IMR-90 (cell line): ENCODE data around the gene IKZF3. TPM values are rescaled to one million over a fixed set of nuclear protein-coding genes. Genes with fewer than 3 reads are reported as not detected.

Experiments
- ATAC-seq: fragments of 200-7000 bp; cut with Tn5 transposase; 2 replicates; pipeline ENCODE4 v1.9.1; 2020; ENCODE audit warnings: low read depth, mild to moderate bottlenecking, moderate library complexity
- BruUV-seq: library from RNA; stranded (reverse); fragments of 400-500 nt; replicated peaks from 2 replicates; lab custom pipeline; 2021; lab: Mats Ljungman, UMichigan
- CTCF ChIA-PET: fragments of 300-600 bp; formaldehyde crosslinking; extraction: SDS; loops from one replicate; lab custom pipeline; 2021; ENCODE audit warnings: antibody characterized with exemption; lab: Yijun Ruan, JAX
- POLR2A ChIA-PET: fragments of 300-600 bp; sonication (Branson Sonifier 250); formaldehyde crosslinking; loops from one replicate; lab custom pipeline; 2022; ENCODE audit warnings: antibody characterized with exemption; ENCODE audit not compliant: unreplicated experiment; lab: Charles Lee
- DNase-seq: peaks from one replicate; pipeline ENCODE4 v3.0.0; 2013
- H2AFZ ChIP-seq: replicated peaks from 2 replicates; pipeline ENCODE3; 2013; ENCODE audit warnings: low read length, mild to moderate bottlenecking; ENCODE audit not compliant: poor library complexity
- H2AK5ac ChIP-seq: 2 replicates; pipeline ENCODE4 v1.6.1; 2013; ENCODE audit warnings: low read depth, low read length, inconsistent platforms
- H2AK9ac ChIP-seq: replicated peaks from 2 replicates; pipeline ENCODE3; 2013; ENCODE audit warnings: mild to moderate bottlenecking, low read depth, low read length, moderate library complexity; ENCODE audit not compliant: poor library complexity
- H2BK120ac ChIP-seq: 2 replicates; pipeline ENCODE4 v1.6.1; 2013; ENCODE audit warnings: low read depth, low read length, inconsistent platforms
- H2BK15ac ChIP-seq: 3 replicates; pipeline ENCODE4 v1.6.1; 2013; ENCODE audit warnings: low read depth, low read length, inconsistent platforms
- H2BK20ac ChIP-seq: 2 replicates; pipeline ENCODE4 v1.6.1; 2013; ENCODE audit warnings: low read depth, mild to moderate bottlenecking, inconsistent platforms, low read length, moderate library complexity
- H2BK5ac ChIP-seq: 2 replicates; pipeline ENCODE4 v1.6.1; 2013; ENCODE audit warnings: mild to moderate bottlenecking, low read depth, low read length, inconsistent platforms; ENCODE audit not compliant: poor library complexity, severe bottlenecking
- H3K14ac ChIP-seq: replicated peaks from 2 replicates; pipeline ENCODE4 v1.6.1; 2013; ENCODE audit warnings: low read depth, low read length, inconsistent platforms
- H3K18ac ChIP-seq: 2 replicates; pipeline ENCODE4 v1.6.1; 2013; ENCODE audit warnings: low read depth, low read length, control low read depth
- H3K23ac ChIP-seq: 2 replicates; pipeline ENCODE4 v1.6.1; 2013; ENCODE audit warnings: low read depth, low read length, inconsistent platforms
- H3K27ac ChIP-seq: 2 replicates; pipeline ENCODE4 v1.5.1; 2013; ENCODE audit warnings: mild to moderate bottlenecking, control low read depth, low read length; ENCODE audit not compliant: insufficient read depth
- H3K27me3 ChIP-seq: 2 replicates; pipeline ENCODE4 v1.6.1; 2013; ENCODE audit warnings: low read length; ENCODE audit not compliant: control insufficient read depth, insufficient read depth
- H3K36me3 ChIP-seq: 2 replicates; pipeline ENCODE4 v1.6.1; 2013; ENCODE audit warnings: low read length, mixed read lengths; ENCODE audit not compliant: control insufficient read depth, insufficient read depth
- H3K4ac ChIP-seq: 2 replicates; pipeline ENCODE4 v1.6.1; 2013; ENCODE audit warnings: low read depth, low read length, inconsistent platforms
- H3K4me1 ChIP-seq: 2 replicates; pipeline ENCODE4 v1.6.1; 2013; ENCODE audit warnings: low read length, mixed read lengths; ENCODE audit not compliant: control insufficient read depth, insufficient read depth
- H3K4me2 ChIP-seq: 2 replicates; pipeline ENCODE4 v1.6.1; 2013; ENCODE audit warnings: low read depth, mild to moderate bottlenecking, control low read depth, low read length, moderate library complexity
- H3K4me3 ChIP-seq: 2 replicates; pipeline ENCODE4 v1.5.1; 2013; ENCODE audit warnings: low read depth, mild to moderate bottlenecking, control low read depth, low read length, moderate library complexity; ENCODE audit not compliant: insufficient read depth
- H3K56ac ChIP-seq: 2 replicates; pipeline ENCODE4 v1.6.1; 2013; ENCODE audit warnings: low read length, inconsistent platforms; ENCODE audit not compliant: insufficient read depth; ENCODE audit errors: extremely low read depth
- H3K79me1 ChIP-seq, 2 experiments: 2 replicates each; pipeline ENCODE4 v1.6.1; 2013; ENCODE audit warnings: low read length in 2 of 2, inconsistent platforms in 1 of 2, low read depth in 1 of 2
- H3K9ac ChIP-seq: 2 replicates; pipeline ENCODE4 v1.6.1; 2013; ENCODE audit warnings: low read depth, low read length, control low read depth
- H3K9me1 ChIP-seq: 2 replicates; pipeline ENCODE4 v1.6.1; 2013; ENCODE audit warnings: low read length, inconsistent platforms; ENCODE audit not compliant: insufficient read depth
- H3K9me3 ChIP-seq: 2 replicates; pipeline ENCODE4 v1.6.1; 2013; ENCODE audit warnings: low read length; ENCODE audit not compliant: control insufficient read depth, insufficient read depth
- H4K20me1 ChIP-seq: 2 replicates; pipeline ENCODE4 v1.6.1; 2013; ENCODE audit warnings: low read length, inconsistent platforms; ENCODE audit not compliant: insufficient read depth
- H4K5ac ChIP-seq: 2 replicates; pipeline ENCODE4 v1.6.1; 2013; ENCODE audit warnings: mild to moderate bottlenecking, low read depth, low read length, control low read depth
- H4K8ac ChIP-seq, 2 experiments: 2 replicates each; pipeline ENCODE4 v1.6.1; 2013; ENCODE audit warnings: low read depth in 2 of 2, low read length in 2 of 2, control low read depth in 1 of 2, inconsistent platforms in 1 of 2
- H4K91ac ChIP-seq: 2 replicates; pipeline ENCODE4 v1.6.1; 2013; ENCODE audit warnings: low read depth, low read length, inconsistent platforms; ENCODE audit not compliant: insufficient read depth
- BHLHE40 ChIP-seq: fragments of 150-350 bp; IDR thresholded peaks from 2 replicates; pipeline ENCODE4 v1.6.1; 2016; ENCODE audit warnings: mild to moderate bottlenecking, low read depth, low read length
- FOS ChIP-seq: fragments of 150-350 bp; IDR thresholded peaks from 2 replicates; pipeline ENCODE4 v1.6.1; 2016; ENCODE audit warnings: low read depth, low read length
- USF2 ChIP-seq: fragments of 150-350 bp; IDR thresholded peaks from 2 replicates; pipeline ENCODE4 v1.6.1; 2017; ENCODE audit warnings: mild to moderate bottlenecking, antibody characterized with exemption, low read length, low read depth
- WGBS, 2 experiments: methylation state at CpG; one replicate each; pipeline versions ENCODE4 v1.1.5 to v1.1.7; 2013; ENCODE audit warnings: missing lambda C conversion rate in 2 of 2; ENCODE audit not compliant: insufficient read length in 1 of 2; ENCODE audit errors: extremely low coverage in 2 of 2; 5-methylcytosine and 5-hydroxymethylcytosine counted together
- dilution Hi-C: fragments of 300-500 bp; cut with HindIII; formaldehyde crosslinking; loops from one replicate; pipeline ENCODE4 v1.14.3; 2018; ENCODE audit warnings: low sequenced_read_pairs; ENCODE audit not compliant: unreplicated experiment
- in situ Hi-C: fragments of 300-500 bp; cut with MboI; formaldehyde crosslinking; loops from 3 replicates; pipeline ENCODE4 v1.14.3; 2019; ENCODE audit warnings: low sequenced_read_pairs, inconsistent platforms, mixed read lengths
- intact Hi-C: fragments of 100-400 bp; cut with micrococcal nuclease; formaldehyde crosslinking; loops from 2 replicates; pipeline ENCODE4 v1.10.0; 2022
- polyA plus RNA-seq, 3 experiments: library from polyadenylated mRNA; depleted of rRNA; stranded (reverse); fragments of >200 nt; gene quantifications; 2 replicates each; pipeline ENCODE4 v1.2.3, GENCODE V29; 2012; ENCODE audit warnings: low replicate concordance in 1 of 3
- total RNA-seq: library from RNA; depleted of rRNA; stranded (reverse); fragments of >200 nt; gene quantifications from 2 replicates; pipeline ENCODE4 v1.2.3, GENCODE V29; 2012

Gene IKZF3
- total and polyA plus RNA-seq, 2 of the 4 experiments (the other 2 are of a cell fraction): not detected

- H3K79me1 ChIP-seq: no peaks in the 10 kb centered on the region; a peak in 1 of 4 replicates
- no peak overlapping the region for H3K23ac ChIP-seq
- peaks cover 4% of the 10 kb centered on the region for H3K4me1 ChIP-seq
- no peak overlapping the region for H3K9ac ChIP-seq
- dilution Hi-C loops: no loop called here
- peak overlapping the region; percentile 50 for H2BK5ac ChIP-seq
- H4K5ac ChIP-seq: no peak overlapping the region
- no peak overlapping the region for H3K18ac ChIP-seq
- H3K4me2 ChIP-seq: no peak overlapping the region
- H4K91ac ChIP-seq: no peak overlapping the region
- H4K8ac ChIP-seq: peak overlapping the region; percentile 84 to 94; a peak in 3 of 4 replicates
- H2AK9ac ChIP-seq: peak overlapping the region; percentile 18
- peak overlapping the region; percentile 99 for H2AFZ ChIP-seq
- no peak overlapping the region for H2AK5ac ChIP-seq
- DNase-seq (peak; percentile 24), ATAC-seq (no peak)
- no peak overlapping the region for H2BK20ac ChIP-seq
- no peak overlapping the region for H2BK15ac ChIP-seq
- H3K9me1 ChIP-seq: no peaks in the 10 kb centered on the region; the same call in 1 of the 2 replicates
- no peak for TF ChIP-seq USF2
- TF ChIP-seq BHLHE40: peak; percentile 79
- no peak for TF ChIP-seq FOS
- ChIA-PET POLR2A (no interaction called here), CTCF (interaction anchor here (0.5 to 1.0 kb wide), 2 partner anchors 134 to 160 kb away, joined by 3 to 4 read pairs; no protein-coding TSS in a partner anchor)
- intact Hi-C loops: no loop called here
- H3K9me3 ChIP-seq: no peaks in the 10 kb centered on the region
- H3K4ac ChIP-seq: no peak overlapping the region; the same call in 1 of the 2 replicates
- in situ Hi-C loops: no loop called here
- H2BK120ac ChIP-seq: no peak overlapping the region
- no peaks in the 10 kb centered on the region for H4K20me1 ChIP-seq
- no peak overlapping the region for H3K4me3 ChIP-seq
- H3K27ac ChIP-seq: no peak overlapping the region
- no TSS peak for BruUV-seq
- H3K14ac ChIP-seq: no peak overlapping the region
- peaks cover 24% of the 10 kb centered on the region for H3K27me3 ChIP-seq
- WGBS, 2 experiments: no CpG with 5 or more reads among the region's 18 CpGs
- no peak overlapping the region for H3K56ac ChIP-seq
- H3K36me3 ChIP-seq: no peaks in the 10 kb centered on the region
These were observed 108.3 kb downstream of the IKZF3 start for GRCh38 chr17:39755554-39756379.
